Liver (tissue), 9 donors: ENCODE measurements around the gene MTO1. TPM values are rescaled to one million over a fixed set of nuclear protein-coding genes. Genes with fewer than 3 reads are reported as not detected.
A peak's percentile ranks its signal among the peaks of the same experiment; 100 is the strongest.

Source experiments
- DNase-seq: peaks from one replicate; pipeline ENCODE4 v3.0.0-alpha.2; 2017; ENCODE audit warnings: low spot score
- H3K27ac ChIP-seq, 2 donors: one replicate each; pipeline ENCODE4 v1.7.0; 2013; ENCODE audit warnings: inconsistent platforms in 2 of 2, low read length in 2 of 2, control low read depth in 1 of 2, low read depth in 1 of 2, mild to moderate bottlenecking in 1 of 2
- H3K27me3 ChIP-seq, 4 donors: one replicate each; pipeline versions ENCODE4 v1.6.1 to v1.7.0; 2013; ENCODE audit warnings: low read length in 3 of 4, inconsistent platforms in 1 of 4, mild to moderate bottlenecking in 1 of 4, moderate library complexity in 1 of 4; ENCODE audit not compliant: control insufficient read depth in 4 of 4, insufficient read depth in 4 of 4
- H3K36me3 ChIP-seq, 4 donors: one replicate each; pipeline versions ENCODE4 v1.6.1 to v1.7.0; 2013; ENCODE audit warnings: low read length in 3 of 4, mild to moderate bottlenecking in 3 of 4, low read depth in 1 of 4, moderate library complexity in 1 of 4; ENCODE audit not compliant: control insufficient read depth in 4 of 4, insufficient read depth in 3 of 4
- H3K4me1 ChIP-seq, 4 donors: one replicate each; pipeline versions ENCODE4 v1.6.1 to v1.7.0; 2013; ENCODE audit warnings: low read length in 3 of 4, mild to moderate bottlenecking in 3 of 4, moderate library complexity in 1 of 4; ENCODE audit not compliant: control insufficient read depth in 4 of 4, insufficient read depth in 4 of 4
- H3K4me3 ChIP-seq, 3 donors: one replicate each; pipeline versions ENCODE4 v1.6.1 to v1.7.0; 2013; ENCODE audit warnings: low read length in 3 of 3, control low read depth in 1 of 3, low read depth in 1 of 3, mild to moderate bottlenecking in 1 of 3
- H3K9ac ChIP-seq, 2 donors: one replicate each; pipeline ENCODE4 v1.7.0; 2013; ENCODE audit warnings: low read length in 2 of 2, mild to moderate bottlenecking in 2 of 2, moderate library complexity in 2 of 2, control low read depth in 1 of 2, low read depth in 1 of 2
- H3K9me3 ChIP-seq, 4 donors: one replicate each; pipeline versions ENCODE4 v1.6.1 to v1.7.0; 2013; ENCODE audit warnings: low read length in 3 of 4; ENCODE audit not compliant: control insufficient read depth in 4 of 4
- ATF3 ChIP-seq: IDR thresholded peaks from 2 replicates; pipeline ENCODE4 v1.6.1; 2016; ENCODE audit warnings: antibody characterized with exemption
- EGR1 ChIP-seq, 2 donors: IDR thresholded peaks; 2 replicates each; pipeline ENCODE4 v1.6.1; 2016 to 2018; ENCODE audit warnings: antibody characterized with exemption in 2 of 2, low read depth in 2 of 2
- FOXA1 ChIP-seq: IDR thresholded peaks from 2 replicates; pipeline ENCODE4 v1.6.1; 2016; ENCODE audit warnings: antibody characterized with exemption
- FOXA2 ChIP-seq: IDR thresholded peaks from 2 replicates; pipeline ENCODE4 v1.6.1; 2016; ENCODE audit warnings: antibody characterized with exemption
- GABPA ChIP-seq, 2 donors: IDR thresholded peaks in 1 of 2; conservative IDR thresholded peaks in 1 of 2; 2 replicates each; pipeline ENCODE4 v1.6.1; 2016; ENCODE audit warnings: antibody characterized with exemption in 2 of 2, mild to moderate bottlenecking in 1 of 2, moderate library complexity in 1 of 2
- HNF4A ChIP-seq, 2 donors: conservative IDR thresholded peaks; 2 replicates each; pipeline ENCODE4 v1.6.1; 2016; ENCODE audit warnings: antibody characterized with exemption in 2 of 2, mild to moderate bottlenecking in 2 of 2
- HNF4G ChIP-seq: IDR thresholded peaks from 2 replicates; pipeline ENCODE4 v1.6.1; 2016; ENCODE audit warnings: antibody characterized with exemption
- JUND ChIP-seq, 2 donors: IDR thresholded peaks; 2 replicates each; pipeline ENCODE4 v1.6.1; 2016; ENCODE audit warnings: antibody characterized with exemption in 2 of 2
- MAX ChIP-seq: IDR thresholded peaks from 2 replicates; pipeline ENCODE4 v1.6.1; 2016; ENCODE audit warnings: antibody characterized with exemption
- NR2F2 ChIP-seq: IDR thresholded peaks from 2 replicates; pipeline ENCODE4 v1.6.1; 2016; ENCODE audit warnings: antibody characterized with exemption
- RAD21 ChIP-seq, 2 donors: IDR thresholded peaks; 2 replicates each; pipeline ENCODE4 v1.6.1; 2016; ENCODE audit warnings: antibody characterized with exemption in 2 of 2, mild to moderate bottlenecking in 2 of 2
- REST ChIP-seq: IDR thresholded peaks from 2 replicates; pipeline ENCODE4 v1.6.1; 2016; ENCODE audit warnings: antibody characterized with exemption, mild to moderate bottlenecking
- WGBS: extraction: QIAGEN DNeasy Blood & Tissue Kit; methylation state at CpG from one replicate; pipeline ENCODE4 v1.1.7; 2013; 5-methylcytosine and 5-hydroxymethylcytosine counted together
- polyA plus RNA-seq, 2 donors: library from polyadenylated mRNA; stranded (reverse) in 1 of 2; unstranded in 1 of 2; fragments of 200-250 nt in 1 of 2; fragments of >200 nt in 1 of 2; fragmentation: Nextera tagmentation in 1 of 2; extraction: Ambion mirVana in 1 of 2; gene quantifications; one replicate each; pipeline versions ENCODE4 v1.2.1 to v1.2.3, GENCODE V29; 2013 to 2015
- total RNA-seq, 2 donors: library from RNA; depleted of rRNA; stranded (reverse); fragments of >200 nt; gene quantifications; one replicate each; pipeline ENCODE4 v1.2.3, GENCODE V29; 2014
- TF ChIP-seq, protein P1 (sequence below): IDR thresholded peaks from 2 replicates; pipeline ENCODE4 v1.6.1; 2016; ENCODE audit warnings: antibody characterized with exemption
- TF ChIP-seq, protein P2 (sequence below): fragments of 150-350 bp; IDR thresholded peaks from 2 replicates; pipeline ENCODE4 v1.5.1; 2017; ENCODE audit warnings: improper control_type of control experiment, low read depth, low read length; ENCODE audit not compliant: missing input control
- donor health status: healthy.
- donor health status: healthy.
- donor health status: healthy.
- donor health status: healthy.
- donor health status: healthy.

MTO1 gene
- total and polyA plus RNA-seq, 4 donors, result 12.9 to 64.4 (median 20.6) TPM

GRCh38 chr6:73547036-73547435 lies 85.5 kb downstream of the MTO1 start:
- DNase-seq, result no peak
- WGBS, result 86% methylated on average over 1 of the region's 1 CpG
- H3K9ac ChIP-seq, result no peak overlapping the region
- no peaks in the 10 kb centered on the region for H3K9me3 ChIP-seq
- TF ChIP-seq, protein P1, sequence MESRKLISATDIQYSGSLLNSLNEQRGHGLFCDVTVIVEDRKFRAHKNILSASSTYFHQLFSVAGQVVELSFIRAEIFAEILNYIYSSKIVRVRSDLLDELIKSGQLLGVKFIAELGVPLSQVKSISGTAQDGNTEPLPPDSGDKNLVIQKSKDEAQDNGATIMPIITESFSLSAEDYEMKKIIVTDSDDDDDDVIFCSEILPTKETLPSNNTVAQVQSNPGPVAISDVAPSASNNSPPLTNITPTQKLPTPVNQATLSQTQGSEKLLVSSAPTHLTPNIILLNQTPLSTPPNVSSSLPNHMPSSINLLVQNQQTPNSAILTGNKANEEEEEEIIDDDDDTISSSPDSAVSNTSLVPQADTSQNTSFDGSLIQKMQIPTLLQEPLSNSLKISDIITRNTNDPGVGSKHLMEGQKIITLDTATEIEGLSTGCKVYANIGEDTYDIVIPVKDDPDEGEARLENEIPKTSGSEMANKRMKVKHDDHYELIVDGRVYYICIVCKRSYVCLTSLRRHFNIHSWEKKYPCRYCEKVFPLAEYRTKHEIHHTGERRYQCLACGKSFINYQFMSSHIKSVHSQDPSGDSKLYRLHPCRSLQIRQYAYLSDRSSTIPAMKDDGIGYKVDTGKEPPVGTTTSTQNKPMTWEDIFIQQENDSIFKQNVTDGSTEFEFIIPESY, result no peak
- no peak for TF ChIP-seq FOXA1
- TF ChIP-seq, protein P2, sequence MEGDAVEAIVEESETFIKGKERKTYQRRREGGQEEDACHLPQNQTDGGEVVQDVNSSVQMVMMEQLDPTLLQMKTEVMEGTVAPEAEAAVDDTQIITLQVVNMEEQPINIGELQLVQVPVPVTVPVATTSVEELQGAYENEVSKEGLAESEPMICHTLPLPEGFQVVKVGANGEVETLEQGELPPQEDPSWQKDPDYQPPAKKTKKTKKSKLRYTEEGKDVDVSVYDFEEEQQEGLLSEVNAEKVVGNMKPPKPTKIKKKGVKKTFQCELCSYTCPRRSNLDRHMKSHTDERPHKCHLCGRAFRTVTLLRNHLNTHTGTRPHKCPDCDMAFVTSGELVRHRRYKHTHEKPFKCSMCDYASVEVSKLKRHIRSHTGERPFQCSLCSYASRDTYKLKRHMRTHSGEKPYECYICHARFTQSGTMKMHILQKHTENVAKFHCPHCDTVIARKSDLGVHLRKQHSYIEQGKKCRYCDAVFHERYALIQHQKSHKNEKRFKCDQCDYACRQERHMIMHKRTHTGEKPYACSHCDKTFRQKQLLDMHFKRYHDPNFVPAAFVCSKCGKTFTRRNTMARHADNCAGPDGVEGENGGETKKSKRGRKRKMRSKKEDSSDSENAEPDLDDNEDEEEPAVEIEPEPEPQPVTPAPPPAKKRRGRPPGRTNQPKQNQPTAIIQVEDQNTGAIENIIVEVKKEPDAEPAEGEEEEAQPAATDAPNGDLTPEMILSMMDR, result no peak
- TF ChIP-seq FOXA2, result no peak
- TF ChIP-seq GABPA (IDR thresholded peaks at IDR 0.05 in 1 of 2, conservative IDR thresholded peaks at IDR 0.05 in 1 of 2), result no peak
- no peak for TF ChIP-seq RAD21 (IDR thresholded peaks at IDR 0.05)
- TF ChIP-seq REST, result no peak
- no peak for TF ChIP-seq JUND (IDR thresholded peaks at IDR 0.05)
- peaks cover 3 to 19% (median 7%) of the 10 kb centered on the region in 4 donors for H3K4me1 ChIP-seq
- no peaks in the 10 kb centered on the region for H3K36me3 ChIP-seq
- H3K4me3 ChIP-seq, result no peak overlapping the region
- H3K27ac ChIP-seq, result no peak overlapping the region
- H3K27me3 ChIP-seq, result no peaks in the 10 kb centered on the region

- Histone ChIP-seq H3K4me1 (peaks cover 3 to 19% (median 7%) of the 10 kb centered on the region in 4 donors), H3K27ac (peak overlapping the region; percentile 58 to 81), H3K9me3 (no peaks in the 10 kb centered on the region), H3K4me3 (no peak overlapping the region), H3K9ac (peak overlapping the region in 1 of 2 donors; percentile 77), H3K36me3 (no peaks in the 10 kb centered on the region), H3K27me3 (no peaks in the 10 kb centered on the region)
- DNase-seq, result no peak
- 34% methylated on average over 12 of the region's 12 CpGs for WGBS
- TF ChIP-seq NR2F2 (no peak), FOXA1 (no peak), EGR1 (IDR thresholded peaks at IDR 0.05; ENCODE audit: low read depth in 2 of 2) (no peak), RAD21 (IDR thresholded peaks at IDR 0.05) (peak; percentile 32 to 61), MAX (peak; percentile 33), ATF3 (peak; percentile 51), REST (peak; percentile 81), HNF4A (conservative IDR thresholded peaks at IDR 0.05) (peak; percentile 63 to 81), JUND (IDR thresholded peaks at IDR 0.05) (peak; percentile 49 to 55), GABPA (IDR thresholded peaks at IDR 0.05 in 1 of 2, conservative IDR thresholded peaks at IDR 0.05 in 1 of 2) (no peak), HNF4G (no peak)
- TF ChIP-seq, protein P2, result peak; percentile 14
These were observed 87.2 kb downstream of the MTO1 start for GRCh38 chr6:73548458-73549446.
